Erythroblast (primary cell): ENCODE measurements around the gene SCTR.

Source experiments
- GATA1 ChIP-seq: IDR thresholded peaks from 2 replicates; pipeline ENCODE4 v1.6.1; 2011; ENCODE audit warnings: low read depth, mild to moderate bottlenecking, control low read depth, low read length, moderate library complexity
- POLR2A ChIP-seq: IDR thresholded peaks from 2 replicates; pipeline ENCODE4 v1.6.1; 2011; ENCODE audit warnings: mild to moderate bottlenecking, low read length

GRCh38 chr2:119393971-119394748 is 130.1 kb downstream of the SCTR start:
- TF ChIP-seq POLR2A (no peak), GATA1 (no peak)
